Liver (tissue), 9 donors: ENCODE data around the gene BRI3. TPM values are rescaled to one million over a fixed set of nuclear protein-coding genes. Genes with fewer than 3 reads are reported as not detected.

ENCODE experiments used
- DNase-seq: peaks from one replicate; pipeline ENCODE4 v3.0.0-alpha.2; 2017; ENCODE audit warnings: low spot score
- H3K27ac ChIP-seq, 2 donors: one replicate each; pipeline ENCODE4 v1.7.0; 2013; ENCODE audit warnings: inconsistent platforms in 2 of 2, low read length in 2 of 2, control low read depth in 1 of 2, low read depth in 1 of 2, mild to moderate bottlenecking in 1 of 2
- H3K27me3 ChIP-seq, 4 donors: one replicate each; pipeline versions ENCODE4 v1.6.1 to v1.7.0; 2013; ENCODE audit warnings: low read length in 3 of 4, inconsistent platforms in 1 of 4, mild to moderate bottlenecking in 1 of 4, moderate library complexity in 1 of 4; ENCODE audit not compliant: control insufficient read depth in 4 of 4, insufficient read depth in 4 of 4
- H3K36me3 ChIP-seq, 4 donors: one replicate each; pipeline versions ENCODE4 v1.6.1 to v1.7.0; 2013; ENCODE audit warnings: low read length in 3 of 4, mild to moderate bottlenecking in 3 of 4, low read depth in 1 of 4, moderate library complexity in 1 of 4; ENCODE audit not compliant: control insufficient read depth in 4 of 4, insufficient read depth in 3 of 4
- H3K4me1 ChIP-seq, 4 donors: one replicate each; pipeline versions ENCODE4 v1.6.1 to v1.7.0; 2013; ENCODE audit warnings: low read length in 3 of 4, mild to moderate bottlenecking in 3 of 4, moderate library complexity in 1 of 4; ENCODE audit not compliant: control insufficient read depth in 4 of 4, insufficient read depth in 4 of 4
- H3K4me3 ChIP-seq, 3 donors: one replicate each; pipeline versions ENCODE4 v1.6.1 to v1.7.0; 2013; ENCODE audit warnings: low read length in 3 of 3, control low read depth in 1 of 3, low read depth in 1 of 3, mild to moderate bottlenecking in 1 of 3
- H3K9ac ChIP-seq, 2 donors: one replicate each; pipeline ENCODE4 v1.7.0; 2013; ENCODE audit warnings: low read length in 2 of 2, mild to moderate bottlenecking in 2 of 2, moderate library complexity in 2 of 2, control low read depth in 1 of 2, low read depth in 1 of 2
- H3K9me3 ChIP-seq, 4 donors: one replicate each; pipeline versions ENCODE4 v1.6.1 to v1.7.0; 2013; ENCODE audit warnings: low read length in 3 of 4; ENCODE audit not compliant: control insufficient read depth in 4 of 4
- FOXA1 ChIP-seq: IDR thresholded peaks from 2 replicates; pipeline ENCODE4 v1.6.1; 2016; ENCODE audit warnings: antibody characterized with exemption
- FOXA2 ChIP-seq: IDR thresholded peaks from 2 replicates; pipeline ENCODE4 v1.6.1; 2016; ENCODE audit warnings: antibody characterized with exemption
- HNF4A ChIP-seq, 2 donors: conservative IDR thresholded peaks; 2 replicates each; pipeline ENCODE4 v1.6.1; 2016; ENCODE audit warnings: antibody characterized with exemption in 2 of 2, mild to moderate bottlenecking in 2 of 2
- JUND ChIP-seq, 2 donors: IDR thresholded peaks; 2 replicates each; pipeline ENCODE4 v1.6.1; 2016; ENCODE audit warnings: antibody characterized with exemption in 2 of 2
- REST ChIP-seq: IDR thresholded peaks from 2 replicates; pipeline ENCODE4 v1.6.1; 2016; ENCODE audit warnings: antibody characterized with exemption, mild to moderate bottlenecking
- RXRA ChIP-seq, 2 donors: IDR thresholded peaks; 2 replicates each; pipeline ENCODE4 v1.6.1; 2017 to 2018; ENCODE audit warnings: antibody characterized with exemption in 2 of 2, mild to moderate bottlenecking in 1 of 2
- SP1 ChIP-seq: IDR thresholded peaks from 2 replicates; pipeline ENCODE4 v1.6.1; 2018; ENCODE audit warnings: antibody characterized with exemption, mild to moderate bottlenecking
- TAF1 ChIP-seq: conservative IDR thresholded peaks from 2 replicates; pipeline ENCODE4 v1.6.1; 2016; ENCODE audit warnings: antibody characterized with exemption, mild to moderate bottlenecking
- YY1 ChIP-seq: IDR thresholded peaks from 2 replicates; pipeline ENCODE4 v1.6.1; 2016; ENCODE audit warnings: antibody characterized with exemption, mild to moderate bottlenecking
- WGBS: extraction: QIAGEN DNeasy Blood & Tissue Kit; methylation state at CpG from one replicate; pipeline ENCODE4 v1.1.7; 2013; 5-methylcytosine and 5-hydroxymethylcytosine counted together
- polyA plus RNA-seq, 2 donors: library from polyadenylated mRNA; stranded (reverse) in 1 of 2; unstranded in 1 of 2; fragments of 200-250 nt in 1 of 2; fragments of >200 nt in 1 of 2; fragmentation: Nextera tagmentation in 1 of 2; extraction: Ambion mirVana in 1 of 2; gene quantifications; one replicate each; pipeline versions ENCODE4 v1.2.1 to v1.2.3, GENCODE V29; 2013 to 2015
- total RNA-seq, 2 donors: library from RNA; depleted of rRNA; stranded (reverse); fragments of >200 nt; gene quantifications; one replicate each; pipeline ENCODE4 v1.2.3, GENCODE V29; 2014
- TF ChIP-seq, protein P1 (sequence below): fragments of 150-350 bp; IDR thresholded peaks from 2 replicates; pipeline ENCODE4 v1.5.1; 2017; ENCODE audit warnings: improper control_type of control experiment, low read depth, low read length; ENCODE audit not compliant: missing input control
- TF ChIP-seq, protein P2 (sequence below): IDR thresholded peaks from 2 replicates; pipeline ENCODE4 v1.6.1; 2016; ENCODE audit warnings: antibody characterized with exemption
- donor health status: healthy.
- donor health status: healthy.
- donor health status: healthy.
- donor health status: healthy.
- donor health status: healthy.

BRI3 gene
- total and polyA plus RNA-seq, 4 donors, result 14.0 to 80.4 (median 49.7) TPM

GRCh38 chr7:98257701-98258100 is 23.8 kb upstream of the BRI3 start:
- H3K36me3 ChIP-seq, result peaks cover 2 to 12% (median 9%) of the 10 kb centered on the region in 4 donors
- 81% methylated on average over 6 of the region's 6 CpGs for WGBS

GRCh38 chr7:98265841-98266271 is 15.6 kb upstream of the BRI3 start:
- Histone ChIP-seq H3K4me3 (no peak overlapping the region), H3K27me3 (no peaks in the 10 kb centered on the region), H3K9ac (no peak overlapping the region), H3K27ac (no peak overlapping the region), H3K9me3 (no peaks in the 10 kb centered on the region), H3K4me1 (no peaks in the 10 kb centered on the region), H3K36me3 (peaks cover 0 to 8% (median 2%) of the 10 kb centered on the region in 4 donors)
- TF ChIP-seq SP1 (no peak), YY1 (no peak), FOXA1 (no peak), JUND (IDR thresholded peaks at IDR 0.05) (no peak), REST (no peak)
- TF ChIP-seq, protein P1, sequence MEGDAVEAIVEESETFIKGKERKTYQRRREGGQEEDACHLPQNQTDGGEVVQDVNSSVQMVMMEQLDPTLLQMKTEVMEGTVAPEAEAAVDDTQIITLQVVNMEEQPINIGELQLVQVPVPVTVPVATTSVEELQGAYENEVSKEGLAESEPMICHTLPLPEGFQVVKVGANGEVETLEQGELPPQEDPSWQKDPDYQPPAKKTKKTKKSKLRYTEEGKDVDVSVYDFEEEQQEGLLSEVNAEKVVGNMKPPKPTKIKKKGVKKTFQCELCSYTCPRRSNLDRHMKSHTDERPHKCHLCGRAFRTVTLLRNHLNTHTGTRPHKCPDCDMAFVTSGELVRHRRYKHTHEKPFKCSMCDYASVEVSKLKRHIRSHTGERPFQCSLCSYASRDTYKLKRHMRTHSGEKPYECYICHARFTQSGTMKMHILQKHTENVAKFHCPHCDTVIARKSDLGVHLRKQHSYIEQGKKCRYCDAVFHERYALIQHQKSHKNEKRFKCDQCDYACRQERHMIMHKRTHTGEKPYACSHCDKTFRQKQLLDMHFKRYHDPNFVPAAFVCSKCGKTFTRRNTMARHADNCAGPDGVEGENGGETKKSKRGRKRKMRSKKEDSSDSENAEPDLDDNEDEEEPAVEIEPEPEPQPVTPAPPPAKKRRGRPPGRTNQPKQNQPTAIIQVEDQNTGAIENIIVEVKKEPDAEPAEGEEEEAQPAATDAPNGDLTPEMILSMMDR, result no peak
- no peak for DNase-seq
- WGBS, result 94% methylated on average over 5 of the region's 5 CpGs

More at GRCh38 chr7:98257701-98258100, 23.8 kb upstream of the BRI3 start:
- Histone ChIP-seq H3K9me3 (no peaks in the 10 kb centered on the region), H3K27ac (no peak overlapping the region), H3K27me3 (no peaks in the 10 kb centered on the region), H3K4me1 (peaks cover 7 to 9% (median 8%) of the 10 kb centered on the region in 4 donors), H3K9ac (no peak overlapping the region), H3K4me3 (no peak overlapping the region)
- TF ChIP-seq REST (no peak), HNF4A (conservative IDR thresholded peaks at IDR 0.05) (no peak), RXRA (IDR thresholded peaks at IDR 0.05) (no peak), TAF1 (no peak), SP1 (no peak), FOXA2 (no peak)
- TF ChIP-seq, protein P2, sequence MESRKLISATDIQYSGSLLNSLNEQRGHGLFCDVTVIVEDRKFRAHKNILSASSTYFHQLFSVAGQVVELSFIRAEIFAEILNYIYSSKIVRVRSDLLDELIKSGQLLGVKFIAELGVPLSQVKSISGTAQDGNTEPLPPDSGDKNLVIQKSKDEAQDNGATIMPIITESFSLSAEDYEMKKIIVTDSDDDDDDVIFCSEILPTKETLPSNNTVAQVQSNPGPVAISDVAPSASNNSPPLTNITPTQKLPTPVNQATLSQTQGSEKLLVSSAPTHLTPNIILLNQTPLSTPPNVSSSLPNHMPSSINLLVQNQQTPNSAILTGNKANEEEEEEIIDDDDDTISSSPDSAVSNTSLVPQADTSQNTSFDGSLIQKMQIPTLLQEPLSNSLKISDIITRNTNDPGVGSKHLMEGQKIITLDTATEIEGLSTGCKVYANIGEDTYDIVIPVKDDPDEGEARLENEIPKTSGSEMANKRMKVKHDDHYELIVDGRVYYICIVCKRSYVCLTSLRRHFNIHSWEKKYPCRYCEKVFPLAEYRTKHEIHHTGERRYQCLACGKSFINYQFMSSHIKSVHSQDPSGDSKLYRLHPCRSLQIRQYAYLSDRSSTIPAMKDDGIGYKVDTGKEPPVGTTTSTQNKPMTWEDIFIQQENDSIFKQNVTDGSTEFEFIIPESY, result no peak
- DNase-seq, result no peak
